ENCODE results near the gene F10.

- TF ChIP-seq CTCF (IDR thresholded peaks at IDR 0.05) (no peak), REST (IDR thresholded peaks at IDR 0.05; ENCODE audit: insufficient read depth in 1 of 2, low read depth in 2 of 2, low read length in 1 of 2) (no peak), POLR2AphosphoS5 (IDR thresholded peaks at IDR 0.05; ENCODE audit: low read depth, low read length) (no peak), SIN3A (IDR thresholded peaks at IDR 0.05; ENCODE audit: borderline replicate concordance, insufficient read depth, low read depth, low read length) (no peak)
Measured at GRCh38 chr13:113158946-113159345, 36.3 kb downstream of the F10 start.

All from Panc1 (cell line).